Measurements from ENCODE around the gene TMEM200A. TPM values are rescaled to one million over a fixed set of nuclear protein-coding genes. Genes with fewer than 3 reads are reported as not detected.

Gene TMEM200A
- total and polyA plus RNA-seq, 2 experiments from 2014 or later = 23.0 to 32.9 TPM

DNA sequence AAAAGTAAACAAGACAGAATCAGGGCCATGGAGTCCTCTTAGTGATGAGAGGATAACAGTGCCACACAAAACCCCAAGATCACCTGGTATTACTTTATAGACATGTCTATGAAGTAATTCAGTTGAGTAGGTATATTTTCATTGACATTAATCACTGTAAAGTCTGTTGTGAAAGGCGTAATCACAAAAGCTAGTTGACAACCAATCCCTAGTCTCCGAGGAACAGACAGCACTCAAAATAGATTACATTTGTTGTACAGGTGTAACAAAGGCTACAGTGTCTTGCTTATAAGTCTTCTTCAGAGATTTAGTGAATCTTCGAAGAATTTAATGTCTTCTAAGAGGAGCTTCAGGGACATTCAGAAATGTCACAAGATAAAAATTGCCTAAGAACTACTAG lies 120.1 kb downstream of the TMEM200A start:
- 91% methylated on average over 3 of the region's 3 CpGs for WGBS (ENCODE audit: low lambda C conversion rate, missing lambda C conversion rate)
- H3K36me3 ChIP-seq (replicated peaks; ENCODE audit: insufficient read depth, low read depth) = no peaks in the 10 kb centered on the region
- no peaks in the 10 kb centered on the region for H4K20me1 ChIP-seq (ENCODE audit: insufficient read depth, poor library complexity, severe bottlenecking)
- H3K4me2 ChIP-seq = no peak overlapping the region
- no peak overlapping the region for H3K27ac ChIP-seq
- DNase-seq (ENCODE audit: low spot score) = no peak
- TF ChIP-seq EZH2 (IDR thresholded peaks at IDR 0.05; ENCODE audit: borderline replicate concordance) (no peak), EZH2phosphoT487 (IDR thresholded peaks at IDR 0.05; ENCODE audit: low read depth, severe bottlenecking, unreplicated experiment) (no peak)
- TF ChIP-seq, protein P1, sequence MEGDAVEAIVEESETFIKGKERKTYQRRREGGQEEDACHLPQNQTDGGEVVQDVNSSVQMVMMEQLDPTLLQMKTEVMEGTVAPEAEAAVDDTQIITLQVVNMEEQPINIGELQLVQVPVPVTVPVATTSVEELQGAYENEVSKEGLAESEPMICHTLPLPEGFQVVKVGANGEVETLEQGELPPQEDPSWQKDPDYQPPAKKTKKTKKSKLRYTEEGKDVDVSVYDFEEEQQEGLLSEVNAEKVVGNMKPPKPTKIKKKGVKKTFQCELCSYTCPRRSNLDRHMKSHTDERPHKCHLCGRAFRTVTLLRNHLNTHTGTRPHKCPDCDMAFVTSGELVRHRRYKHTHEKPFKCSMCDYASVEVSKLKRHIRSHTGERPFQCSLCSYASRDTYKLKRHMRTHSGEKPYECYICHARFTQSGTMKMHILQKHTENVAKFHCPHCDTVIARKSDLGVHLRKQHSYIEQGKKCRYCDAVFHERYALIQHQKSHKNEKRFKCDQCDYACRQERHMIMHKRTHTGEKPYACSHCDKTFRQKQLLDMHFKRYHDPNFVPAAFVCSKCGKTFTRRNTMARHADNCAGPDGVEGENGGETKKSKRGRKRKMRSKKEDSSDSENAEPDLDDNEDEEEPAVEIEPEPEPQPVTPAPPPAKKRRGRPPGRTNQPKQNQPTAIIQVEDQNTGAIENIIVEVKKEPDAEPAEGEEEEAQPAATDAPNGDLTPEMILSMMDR (IDR thresholded peaks at IDR 0.05; ENCODE audit: poor library complexity) = no peak
- no peaks in the 10 kb centered on the region for H3K9me2 ChIP-seq (replicated peaks; ENCODE audit: insufficient read depth)
- H3K4me1 ChIP-seq (ENCODE audit: insufficient read depth) = no peaks in the 10 kb centered on the region
- no peaks in the 10 kb centered on the region for H3K27me3 ChIP-seq
- no peak overlapping the region for H2AFZ ChIP-seq
- no peaks in the 10 kb centered on the region for H3K79me2 ChIP-seq
- H3K9me3 ChIP-seq (ENCODE audit: low read depth) = no peaks in the 10 kb centered on the region
- H3K4me3 ChIP-seq = no peak overlapping the region

DNA sequence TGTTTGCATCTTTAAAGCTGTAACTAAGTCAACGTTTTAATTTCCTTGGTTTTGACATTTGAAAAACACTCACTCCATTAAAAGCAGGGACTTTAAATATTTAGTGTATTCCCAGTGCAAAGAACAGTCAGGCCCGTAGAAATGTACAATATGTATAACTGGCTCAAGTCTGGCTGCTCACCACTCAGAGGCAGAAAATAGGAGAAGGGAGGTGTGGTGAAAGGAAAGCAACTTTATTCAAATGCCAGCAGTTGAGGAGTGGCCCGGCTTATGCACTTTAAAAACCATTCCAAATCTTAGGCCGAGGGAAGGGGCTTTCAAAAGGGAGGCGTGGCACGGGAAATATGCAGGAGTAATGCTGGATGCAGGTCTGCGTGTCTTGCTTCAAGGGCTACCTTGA lies 120.6 kb downstream of the TMEM200A start:
- no peak for DNase-seq (ENCODE audit: low spot score)
- no peak overlapping the region for H3K4me2 ChIP-seq
- H4K20me1 ChIP-seq (ENCODE audit: insufficient read depth, poor library complexity, severe bottlenecking) = no peaks in the 10 kb centered on the region
- H3K9me2 ChIP-seq (replicated peaks; ENCODE audit: insufficient read depth) = no peaks in the 10 kb centered on the region
- no peaks in the 10 kb centered on the region for H3K36me3 ChIP-seq (replicated peaks; ENCODE audit: insufficient read depth, low read depth)
- H3K4me3 ChIP-seq = no peak overlapping the region
- no peak overlapping the region for H2AFZ ChIP-seq
- no peaks in the 10 kb centered on the region for H3K9me3 ChIP-seq (ENCODE audit: low read depth)
- no peak overlapping the region for H3K27ac ChIP-seq
- 80% methylated on average over 7 of the region's 7 CpGs for WGBS (ENCODE audit: low lambda C conversion rate, missing lambda C conversion rate)
- H3K27me3 ChIP-seq = no peaks in the 10 kb centered on the region
- no peaks in the 10 kb centered on the region for H3K4me1 ChIP-seq (ENCODE audit: insufficient read depth)
- TF ChIP-seq EZH2phosphoT487 (IDR thresholded peaks at IDR 0.05; ENCODE audit: low read depth, severe bottlenecking, unreplicated experiment) (no peak), EZH2 (IDR thresholded peaks at IDR 0.05; ENCODE audit: borderline replicate concordance) (no peak)
- TF ChIP-seq, protein P1 (IDR thresholded peaks at IDR 0.05; ENCODE audit: poor library complexity) = no peak
- no peaks in the 10 kb centered on the region for H3K79me2 ChIP-seq

DNA sequence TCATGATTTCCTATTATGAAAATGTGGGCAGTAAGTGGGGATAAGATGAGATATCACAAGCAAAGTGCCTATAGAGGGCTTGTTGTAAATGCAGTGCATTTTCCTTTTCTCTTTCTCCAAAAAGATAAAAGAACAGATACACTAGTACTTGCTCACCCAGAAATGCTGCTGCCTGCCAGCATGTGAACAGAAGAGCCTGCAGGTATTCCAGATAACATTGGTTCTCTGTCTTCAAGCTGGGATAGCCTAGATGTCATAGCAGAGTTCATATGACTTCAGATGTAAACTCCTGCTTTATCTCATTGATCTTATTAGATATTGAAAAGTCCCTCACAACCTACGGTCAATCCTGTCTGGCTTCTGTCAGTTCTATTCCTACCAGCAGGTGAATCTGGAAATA lies 123.7 kb downstream of the TMEM200A start:
- no peaks in the 10 kb centered on the region for H3K36me3 ChIP-seq (replicated peaks; ENCODE audit: insufficient read depth, low read depth)
- no peaks in the 10 kb centered on the region for H3K27me3 ChIP-seq
- H3K9me2 ChIP-seq (replicated peaks; ENCODE audit: insufficient read depth) = no peaks in the 10 kb centered on the region
- H3K79me2 ChIP-seq = no peaks in the 10 kb centered on the region
- H3K4me2 ChIP-seq = no peak overlapping the region
- WGBS (ENCODE audit: low lambda C conversion rate, missing lambda C conversion rate) = 96% methylated on average over 1 of the region's 1 CpG
- H3K4me3 ChIP-seq = no peak overlapping the region
- no peaks in the 10 kb centered on the region for H4K20me1 ChIP-seq (ENCODE audit: insufficient read depth, poor library complexity, severe bottlenecking)
- H3K27ac ChIP-seq = no peak overlapping the region
- H2AFZ ChIP-seq = no peak overlapping the region
- TF ChIP-seq, protein P1 (IDR thresholded peaks at IDR 0.05; ENCODE audit: poor library complexity) = no peak
- no peak for TF ChIP-seq EZH2 (IDR thresholded peaks at IDR 0.05; ENCODE audit: borderline replicate concordance)
- no peak for TF ChIP-seq EZH2phosphoT487 (IDR thresholded peaks at IDR 0.05; ENCODE audit: low read depth, severe bottlenecking, unreplicated experiment)
- no peaks in the 10 kb centered on the region for H3K9me3 ChIP-seq (ENCODE audit: low read depth)
- DNase-seq (ENCODE audit: low spot score) = no peak
- no peaks in the 10 kb centered on the region for H3K4me1 ChIP-seq (ENCODE audit: insufficient read depth)

Other genes with a start within 250 kb of the TMEM200A start
- gene SAMD3, start 143.1 kb upstream of the TMEM200A start, total RNA-seq = 0.28 and 2.2 TPM in 2 replicates
- 0.13 and 0.81 TPM in 2 replicates for gene SAMD3, start 143.1 kb upstream of the TMEM200A start, polyA plus RNA-seq